Measurements from ENCODE around the gene SPPL2C. TPM values are rescaled to one million over a fixed set of nuclear protein-coding genes. Genes with fewer than 3 reads are reported as not detected.

Gene SPPL2C
- total RNA-seq, 2 experiments from 2014 or later, result not detected

DNA sequence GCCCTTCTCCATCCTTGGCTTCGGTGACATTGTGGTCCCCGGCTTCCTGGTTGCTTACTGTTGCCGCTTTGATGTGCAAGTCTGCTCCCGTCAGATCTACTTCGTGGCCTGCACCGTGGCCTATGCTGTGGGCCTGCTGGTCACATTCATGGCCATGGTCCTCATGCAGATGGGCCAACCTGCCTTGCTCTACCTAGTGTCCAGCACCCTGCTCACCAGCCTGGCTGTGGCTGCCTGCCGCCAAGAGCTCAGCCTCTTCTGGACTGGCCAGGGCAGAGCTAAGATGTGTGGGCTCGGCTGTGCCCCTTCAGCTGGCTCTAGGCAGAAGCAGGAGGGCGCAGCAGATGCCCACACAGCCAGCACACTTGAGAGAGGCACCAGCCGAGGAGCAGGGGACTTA lies 1.5 kb downstream of the SPPL2C start:
- H3K9me3 Mint-ChIP-seq, result no peaks in the 10 kb centered on the region
- CTCF ChIA-PET, result interaction anchor here (1.4 kb wide), 1 partner anchor 64 kb away, joined by 3 read pairs; no protein-coding TSS in a partner anchor
- no peaks in the 10 kb centered on the region for H3K4me1 Mint-ChIP-seq (ENCODE audit: low read depth)
- no peak overlapping the region for H3K4me3 Mint-ChIP-seq
- peaks cover 2% of the 10 kb centered on the region for H3K27me3 Mint-ChIP-seq (ENCODE audit: low read depth)
- H3K36me3 Mint-ChIP-seq (ENCODE audit: low read depth), result no peaks in the 10 kb centered on the region
- intact Hi-C loops (cut with micrococcal nuclease), result no loop called here
- H3K27ac Mint-ChIP-seq, result no peak overlapping the region
- DNase-seq, result no peak

DNA sequence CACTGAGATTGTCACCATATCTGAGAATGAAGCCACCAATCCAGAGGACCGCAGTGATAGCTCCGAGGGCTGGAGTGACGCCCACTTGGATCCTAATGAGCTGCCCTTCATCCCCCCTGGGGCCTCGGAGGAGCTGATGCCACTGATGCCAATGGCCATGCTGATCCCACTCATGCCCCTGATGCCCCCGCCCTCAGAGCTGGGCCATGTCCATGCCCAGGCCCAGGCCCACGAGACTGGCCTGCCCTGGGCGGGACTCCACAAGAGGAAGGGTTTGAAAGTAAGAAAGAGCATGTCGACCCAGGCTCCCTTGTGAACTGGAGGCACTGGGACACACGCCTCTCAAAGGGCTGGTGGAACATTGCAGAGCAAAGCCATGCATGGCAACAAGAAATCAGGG lies 2.0 kb downstream of the SPPL2C start:
- Mint-ChIP-seq H3K27ac (no peak overlapping the region), H3K4me3 (no peak overlapping the region), H3K27me3 (ENCODE audit: low read depth) (peaks cover 2% of the 10 kb centered on the region), H3K36me3 (ENCODE audit: low read depth) (no peaks in the 10 kb centered on the region), H3K9me3 (no peaks in the 10 kb centered on the region), H3K4me1 (ENCODE audit: low read depth) (no peaks in the 10 kb centered on the region)
- DNase-seq, result no peak
- CTCF ChIA-PET, result interaction anchor here (1.4 kb wide), 1 partner anchor 65 kb away, joined by 3 read pairs; no protein-coding TSS in a partner anchor
- intact Hi-C loops (cut with micrococcal nuclease), result no loop called here

DNA sequence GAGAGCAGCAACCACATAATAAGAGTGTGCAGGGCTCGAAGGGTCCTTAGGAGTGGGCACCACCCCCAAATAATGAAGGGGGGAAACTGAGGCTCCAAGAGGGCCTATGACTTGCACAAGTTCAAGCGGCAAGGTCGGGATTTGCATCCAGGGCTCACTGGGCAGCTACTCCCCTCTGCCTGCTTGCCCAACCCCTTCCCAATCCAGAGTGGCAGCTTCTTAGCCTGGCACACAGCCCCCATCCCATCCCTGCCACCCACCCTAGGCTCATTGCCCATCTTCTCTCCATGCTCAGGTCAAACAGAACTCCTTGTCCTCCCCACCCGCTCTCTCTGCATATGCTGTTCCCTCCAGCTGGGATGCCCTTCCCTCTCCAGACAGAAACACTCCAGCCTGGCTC lies 2.4 kb downstream of the SPPL2C start:
- no peak overlapping the region for H3K27ac Mint-ChIP-seq
- CTCF ChIA-PET, result interaction anchor here (1.4 kb wide), 1 partner anchor 65 kb away, joined by 3 read pairs; no protein-coding TSS in a partner anchor
- no peaks in the 10 kb centered on the region for H3K4me1 Mint-ChIP-seq (ENCODE audit: low read depth)
- no peaks in the 10 kb centered on the region for H3K9me3 Mint-ChIP-seq
- peaks cover 3% of the 10 kb centered on the region for H3K27me3 Mint-ChIP-seq (ENCODE audit: low read depth)
- no peak overlapping the region for H3K4me3 Mint-ChIP-seq
- no peak for DNase-seq
- no peaks in the 10 kb centered on the region for H3K36me3 Mint-ChIP-seq (ENCODE audit: low read depth)
- intact Hi-C loops (cut with micrococcal nuclease), result no loop called here

DNA sequence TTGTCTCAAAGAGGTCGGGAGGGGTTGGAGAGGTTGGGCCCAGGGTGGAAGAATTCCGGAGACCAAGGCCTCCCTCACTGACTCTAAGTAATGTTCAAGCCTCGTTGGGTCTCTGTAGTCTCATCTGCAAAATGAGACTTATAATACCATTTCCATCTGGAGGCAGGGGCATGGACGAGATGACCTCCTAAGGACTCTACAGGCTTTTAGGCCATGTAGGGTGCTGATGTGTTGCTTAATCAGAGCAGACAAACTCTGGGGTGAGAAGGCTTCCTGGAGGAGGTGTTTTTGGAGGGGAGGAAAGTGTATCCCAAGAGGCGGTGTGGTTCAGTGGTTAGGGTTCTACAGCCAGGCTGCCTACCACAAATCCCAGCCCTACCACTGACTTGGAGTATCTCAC lies 3.1 kb downstream of the SPPL2C start:
- Mint-ChIP-seq H3K36me3 (ENCODE audit: low read depth) (no peaks in the 10 kb centered on the region), H3K4me1 (ENCODE audit: low read depth) (no peaks in the 10 kb centered on the region), H3K9me3 (no peaks in the 10 kb centered on the region), H3K27ac (no peak overlapping the region), H3K4me3 (no peak overlapping the region), H3K27me3 (ENCODE audit: low read depth) (peaks cover 6% of the 10 kb centered on the region)
- CTCF ChIA-PET, result no interaction called here
- intact Hi-C loops (cut with micrococcal nuclease), result no loop called here
- DNase-seq, result no peak

DNA sequence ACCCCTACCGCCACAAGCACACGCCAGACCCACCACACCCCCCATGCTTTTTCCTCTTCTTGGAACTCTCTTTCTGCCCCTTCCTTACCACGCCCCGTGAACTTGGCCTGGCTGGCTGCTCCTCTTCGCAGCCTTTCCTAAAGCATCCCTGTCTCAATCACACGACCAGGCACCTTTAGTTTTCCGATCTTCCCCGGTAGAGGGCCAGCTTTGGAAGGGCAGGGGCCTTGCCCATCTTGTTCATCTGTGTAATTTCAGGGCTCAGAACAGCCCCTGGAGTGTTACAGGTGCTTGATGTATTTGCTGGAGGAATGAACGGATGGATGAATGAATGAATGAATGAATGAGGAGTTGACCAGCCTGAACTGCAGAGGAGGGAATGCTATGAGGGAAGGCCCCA lies 3.7 kb downstream of the SPPL2C start:
- no peak for DNase-seq
- Mint-ChIP-seq H3K4me3 (no peak overlapping the region), H3K9me3 (no peaks in the 10 kb centered on the region), H3K36me3 (ENCODE audit: low read depth) (no peaks in the 10 kb centered on the region), H3K27me3 (ENCODE audit: low read depth) (peaks cover 9% of the 10 kb centered on the region), H3K27ac (no peak overlapping the region), H3K4me1 (ENCODE audit: low read depth) (no peaks in the 10 kb centered on the region)
- intact Hi-C loops (cut with micrococcal nuclease), result no loop called here
- CTCF ChIA-PET, result no interaction called here

DNA sequence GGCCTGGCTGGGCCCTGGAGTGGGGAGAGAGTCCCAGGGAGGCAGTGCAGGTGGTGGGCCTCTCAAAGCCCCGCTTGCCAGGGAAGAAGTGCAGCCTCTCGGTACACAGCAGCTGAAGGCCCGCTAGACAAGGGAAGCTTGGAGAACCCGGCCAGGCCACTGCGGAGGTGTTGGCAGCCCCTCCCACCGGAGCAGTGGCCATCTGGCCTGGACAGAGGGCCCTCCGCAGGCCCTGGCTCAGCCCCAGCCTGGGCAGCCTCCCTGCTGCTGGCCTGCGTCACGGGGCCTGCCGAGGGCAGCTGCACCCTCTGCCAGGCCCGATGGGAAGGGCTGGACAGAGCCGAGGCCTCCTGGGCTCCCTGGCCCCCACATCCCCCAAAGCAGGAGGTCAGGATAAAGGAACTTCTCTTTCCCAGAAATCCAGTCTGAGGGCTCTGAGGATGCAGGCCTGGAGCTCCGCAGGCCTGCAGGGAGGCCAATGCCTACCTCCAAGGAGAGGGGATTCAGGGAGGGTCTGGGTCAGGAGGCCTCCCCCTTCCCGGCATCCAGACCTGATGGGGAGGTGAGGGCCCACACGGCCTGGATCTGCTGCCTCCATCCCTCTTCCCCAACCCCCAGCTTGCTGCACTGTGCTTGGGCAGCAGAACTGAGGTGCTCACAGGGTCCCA lies 4.3 kb downstream of the SPPL2C start:
- DNase-seq, result no peak
- CTCF ChIA-PET, result interaction anchor here (0.6 to 1.0 kb wide), 2 partner anchors 69 to 207 kb away, joined by 3 to 4 read pairs; no protein-coding TSS in a partner anchor
- intact Hi-C loops (cut with micrococcal nuclease), result no loop called here
- no peaks in the 10 kb centered on the region for H3K4me1 Mint-ChIP-seq (ENCODE audit: low read depth)
- no peaks in the 10 kb centered on the region for H3K9me3 Mint-ChIP-seq
- H3K27ac Mint-ChIP-seq, result no peak overlapping the region
- peaks cover 9% of the 10 kb centered on the region for H3K27me3 Mint-ChIP-seq (ENCODE audit: low read depth)
- no peaks in the 10 kb centered on the region for H3K36me3 Mint-ChIP-seq (ENCODE audit: low read depth)
- H3K4me3 Mint-ChIP-seq, result no peak overlapping the region

DNA sequence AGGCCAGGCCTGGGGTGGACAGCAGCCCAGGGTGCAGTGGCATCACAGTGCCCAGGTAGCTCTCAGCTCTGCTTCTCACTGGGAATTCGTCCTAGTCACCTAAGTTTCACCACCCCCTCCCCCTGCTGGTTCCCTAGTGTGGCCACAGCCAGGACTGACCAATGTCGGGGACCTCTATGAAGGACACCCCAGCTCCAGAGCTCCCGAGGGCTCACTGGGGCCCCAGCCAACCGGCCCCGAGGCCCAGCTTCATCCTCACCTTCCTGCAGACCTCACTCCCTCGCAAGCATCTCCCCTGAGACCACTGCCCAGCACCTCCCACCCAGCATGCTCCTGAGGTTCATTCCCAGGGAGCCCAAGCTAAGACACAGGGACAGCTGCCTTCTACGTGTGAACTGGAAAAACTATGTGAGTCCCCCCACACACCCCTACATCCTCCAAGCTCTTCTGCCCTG lies 4.9 kb downstream of the SPPL2C start:
- CTCF ChIA-PET, result interaction anchor here (0.6 to 1.0 kb wide), 3 partner anchors 69 to 208 kb away, joined by 3 to 4 read pairs (median 3); no protein-coding TSS in a partner anchor
- no peak for DNase-seq
- no peaks in the 10 kb centered on the region for H3K4me1 Mint-ChIP-seq (ENCODE audit: low read depth)
- H3K27me3 Mint-ChIP-seq (ENCODE audit: low read depth), result peaks cover 9% of the 10 kb centered on the region
- H3K9me3 Mint-ChIP-seq, result no peaks in the 10 kb centered on the region
- intact Hi-C loops (cut with micrococcal nuclease), result no loop called here
- H3K27ac Mint-ChIP-seq, result no peak overlapping the region
- H3K36me3 Mint-ChIP-seq (ENCODE audit: low read depth), result no peaks in the 10 kb centered on the region
- no peak overlapping the region for H3K4me3 Mint-ChIP-seq

DNA sequence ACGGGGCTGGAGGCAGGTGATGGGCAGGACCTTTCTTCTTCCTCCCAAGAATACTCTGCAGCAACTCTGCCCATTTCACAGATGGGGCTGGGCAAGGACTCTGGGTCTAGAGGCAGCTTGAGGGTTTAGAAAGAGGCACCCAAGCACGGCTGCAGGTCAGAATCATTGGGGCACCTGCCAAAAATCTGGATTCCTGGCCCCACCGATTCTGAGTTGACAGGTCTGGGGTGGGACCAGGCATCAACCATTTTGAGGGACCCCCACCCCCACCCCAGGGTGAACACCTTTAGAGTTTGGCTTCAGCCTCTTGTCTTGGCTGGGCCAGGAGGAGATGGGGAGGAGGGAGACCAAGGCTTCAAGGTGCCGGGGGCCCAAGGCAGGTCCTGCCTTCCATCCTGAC lies 5.3 kb downstream of the SPPL2C start:
- intact Hi-C loops (cut with micrococcal nuclease), result loop anchor here (5.0 kb wide), 1 partner anchor 208 kb away; no protein-coding TSS in a partner anchor
- no peak overlapping the region for H3K27ac Mint-ChIP-seq
- CTCF ChIA-PET, result interaction anchor here (0.9 to 1.0 kb wide), 3 partner anchors 97 to 208 kb away, joined by 3 read pairs; no protein-coding TSS in a partner anchor

DNA sequence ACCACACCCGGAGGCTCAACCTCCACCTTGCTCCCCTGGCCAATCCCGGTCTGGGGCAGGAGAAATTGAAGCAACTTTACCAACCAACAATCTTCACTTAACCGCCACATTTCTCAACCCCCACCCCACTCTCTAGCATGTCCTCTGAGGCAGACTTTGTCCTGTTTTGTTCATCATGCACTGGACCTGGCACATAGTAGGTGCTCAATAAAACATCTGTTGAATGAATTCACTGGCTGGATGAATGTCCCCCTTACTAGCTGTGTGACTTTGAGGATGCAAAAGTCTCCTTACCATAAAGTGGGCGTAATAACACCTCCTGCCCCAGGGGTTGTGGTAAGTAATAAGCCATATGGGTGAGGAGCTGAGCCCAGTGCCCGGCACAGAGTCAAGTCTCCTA lies 5.8 kb downstream of the SPPL2C start:
- H3K27ac Mint-ChIP-seq, result no peak overlapping the region
- no peaks in the 10 kb centered on the region for H3K9me3 Mint-ChIP-seq
- no peaks in the 10 kb centered on the region for H3K36me3 Mint-ChIP-seq (ENCODE audit: low read depth)
- CTCF ChIA-PET, result interaction anchor here (0.6 to 1.0 kb wide), 5 partner anchors 46 to 209 kb away, joined by 3 read pairs; no protein-coding TSS in a partner anchor
- no peak for DNase-seq
- H3K27me3 Mint-ChIP-seq (ENCODE audit: low read depth), result peaks cover 9% of the 10 kb centered on the region
- intact Hi-C loops (cut with micrococcal nuclease), result loop anchor here (5.0 kb wide), 1 partner anchor 208 kb away; no protein-coding TSS in a partner anchor
- no peak overlapping the region for H3K4me3 Mint-ChIP-seq
- no peaks in the 10 kb centered on the region for H3K4me1 Mint-ChIP-seq (ENCODE audit: low read depth)

More for the DNA sequence above, 5.3 kb downstream of the SPPL2C start:
- no peak for DNase-seq
- Mint-ChIP-seq H3K4me3 (no peak overlapping the region), H3K9me3 (no peaks in the 10 kb centered on the region), H3K4me1 (ENCODE audit: low read depth) (no peaks in the 10 kb centered on the region), H3K27me3 (ENCODE audit: low read depth) (peaks cover 9% of the 10 kb centered on the region), H3K36me3 (ENCODE audit: low read depth) (no peaks in the 10 kb centered on the region)

DNA sequence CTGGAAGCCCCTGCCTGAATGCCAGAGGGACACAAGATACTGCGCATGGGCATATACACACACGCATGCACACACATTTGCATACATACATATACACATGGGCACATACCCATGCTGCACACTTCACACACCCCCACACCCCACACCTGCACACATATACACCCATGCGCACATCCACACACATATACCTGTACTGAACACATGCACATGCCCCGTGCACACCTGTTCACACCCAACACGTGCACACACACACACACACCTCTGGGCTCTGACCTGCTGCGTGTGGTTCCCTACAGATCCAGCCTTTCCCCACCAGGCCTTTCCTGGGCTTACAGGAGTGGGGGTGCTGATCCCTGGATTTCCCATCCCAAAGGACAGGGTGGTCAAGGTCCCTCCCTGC lies 6.3 kb downstream of the SPPL2C start:
- Mint-ChIP-seq H3K4me3 (no peak overlapping the region), H3K27me3 (ENCODE audit: low read depth) (peaks cover 12% of the 10 kb centered on the region), H3K9me3 (no peaks in the 10 kb centered on the region), H3K4me1 (ENCODE audit: low read depth) (no peaks in the 10 kb centered on the region), H3K27ac (no peak overlapping the region), H3K36me3 (ENCODE audit: low read depth) (no peaks in the 10 kb centered on the region)
- CTCF ChIA-PET, result interaction anchor here (0.6 to 1.4 kb wide), 4 partner anchors 20 to 128 kb away, joined by 3 to 10 read pairs (median 3); no protein-coding TSS in a partner anchor
- intact Hi-C loops (cut with micrococcal nuclease), result loop anchor here (5.0 kb wide), 1 partner anchor 209 kb away; no protein-coding TSS in a partner anchor
- no peak for DNase-seq

DNA sequence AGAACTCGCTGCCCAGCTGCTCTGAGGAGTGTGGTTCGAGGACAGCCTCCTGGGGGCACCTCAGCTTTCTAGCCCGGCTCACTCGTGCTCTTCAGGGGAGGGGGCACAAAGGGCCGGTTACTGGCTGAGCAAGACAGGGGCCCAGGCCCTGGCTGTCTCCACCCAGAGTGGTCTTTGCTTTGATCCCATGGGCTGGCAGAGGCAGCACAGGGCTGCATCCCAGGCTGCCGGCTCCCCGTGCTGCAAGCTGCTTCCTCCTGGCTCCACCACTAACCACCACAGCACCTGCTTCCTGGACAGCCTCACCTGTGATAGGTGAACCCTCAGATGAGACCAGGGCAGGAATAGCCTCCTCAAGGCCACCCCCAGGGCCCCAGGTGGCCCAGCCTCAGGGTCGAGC lies 6.8 kb downstream of the SPPL2C start:
- Mint-ChIP-seq H3K4me3 (no peak overlapping the region), H3K9me3 (no peaks in the 10 kb centered on the region), H3K4me1 (ENCODE audit: low read depth) (no peaks in the 10 kb centered on the region), H3K27me3 (ENCODE audit: low read depth) (peaks cover 13% of the 10 kb centered on the region), H3K27ac (no peak overlapping the region), H3K36me3 (ENCODE audit: low read depth) (no peaks in the 10 kb centered on the region)
- CTCF ChIA-PET, result interaction anchor here (0.9 to 1.4 kb wide), 6 partner anchors 14 to 212 kb away, joined by 3 to 10 read pairs (median 5); no protein-coding TSS in a partner anchor
- intact Hi-C loops (cut with micrococcal nuclease), result loop anchor here (5.0 kb wide), 1 partner anchor 209 kb away; no protein-coding TSS in a partner anchor
- no peak for DNase-seq

DNA sequence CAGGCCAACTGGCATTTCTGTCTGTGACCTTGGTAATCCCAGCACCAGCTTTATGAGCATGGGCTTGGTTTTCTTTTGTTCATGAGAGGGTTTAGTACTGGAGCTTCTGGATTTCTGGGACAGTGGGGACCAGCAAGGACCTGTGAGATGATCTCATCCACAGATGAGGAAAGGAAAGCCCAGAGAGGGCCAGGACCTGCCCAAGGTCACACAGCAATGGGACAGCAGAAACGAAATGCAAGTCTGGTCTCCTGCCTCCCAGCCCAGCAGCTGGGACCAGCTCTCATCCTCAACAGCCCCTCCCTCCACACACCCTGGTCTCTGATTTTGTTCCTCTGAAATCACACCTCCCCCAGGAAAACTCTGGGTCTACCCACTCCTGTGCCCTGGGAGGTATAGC lies 7.2 kb downstream of the SPPL2C start:
- Mint-ChIP-seq H3K4me3 (no peak overlapping the region), H3K27ac (no peak overlapping the region), H3K9me3 (no peaks in the 10 kb centered on the region), H3K36me3 (ENCODE audit: low read depth) (no peaks in the 10 kb centered on the region), H3K4me1 (ENCODE audit: low read depth) (no peaks in the 10 kb centered on the region), H3K27me3 (ENCODE audit: low read depth) (peaks cover 13% of the 10 kb centered on the region)
- intact Hi-C loops (cut with micrococcal nuclease), result loop anchor here (5.0 kb wide), 1 partner anchor 210 kb away; no protein-coding TSS in a partner anchor
- DNase-seq, result no peak
- CTCF ChIA-PET, result interaction anchor here (0.6 to 1.4 kb wide), 18 partner anchors 11 to 1216 kb away, joined by 3 to 10 read pairs (median 3); no protein-coding TSS in a partner anchor
